Hepatic stellate cell (primary cell): ENCODE measurements around the gene PTPRN2.
"Not testable (repeated sequence)": the region's sequence is repeated elsewhere in the genome, so short reads cannot be mapped to it uniquely, and the experiment has no call there.

Source experiments
- DNase-seq: peaks from one replicate; pipeline ENCODE4 v3.0.0; 2011; ENCODE audit warnings: low spot score

Gene PTPRN2

GRCh38 chr7:158467562-158467961 lies 120.1 kb downstream of the PTPRN2 start:
- DNase-seq: no peak

- DNase-seq: no peak
Measured at GRCh38 chr7:158463317-158463716, 124.3 kb downstream of the PTPRN2 start.

GRCh38 chr7:158461824-158462223 lies 125.8 kb downstream of the PTPRN2 start:
- no peak for DNase-seq

- no peak for DNase-seq
Measured at GRCh38 chr7:158460665-158461064, 127.0 kb downstream of the PTPRN2 start.

GRCh38 chr7:158458716-158459282 lies 128.8 kb downstream of the PTPRN2 start:
- DNase-seq: no peak

- no peak for DNase-seq
Measured at GRCh38 chr7:158458096-158458495, 129.5 kb downstream of the PTPRN2 start.

- not testable (repeated sequence) for DNase-seq
Measured at GRCh38 chr7:158457586-158457985, 130.0 kb downstream of the PTPRN2 start.

- DNase-seq: no peak
Measured at GRCh38 chr7:158454631-158455030, 133.0 kb downstream of the PTPRN2 start.

GRCh38 chr7:158453663-158454062 lies 134.0 kb downstream of the PTPRN2 start:
- DNase-seq: no peak

GRCh38 chr7:158452331-158452730 lies 135.3 kb downstream of the PTPRN2 start:
- DNase-seq: no peak

GRCh38 chr7:158450476-158451124 lies 137.0 kb downstream of the PTPRN2 start:
- DNase-seq: no peak

GRCh38 chr7:158449942-158450341 lies 137.7 kb downstream of the PTPRN2 start:
- no peak for DNase-seq

- DNase-seq: no peak
Measured at GRCh38 chr7:158449266-158449665, 138.4 kb downstream of the PTPRN2 start.

GRCh38 chr7:158448430-158449100 lies 139.1 kb downstream of the PTPRN2 start:
- DNase-seq: no peak

- no peak for DNase-seq
Measured at GRCh38 chr7:158447506-158448171, 140.0 kb downstream of the PTPRN2 start.

GRCh38 chr7:158447151-158447505 lies 140.5 kb downstream of the PTPRN2 start:
- no peak for DNase-seq

- DNase-seq: no peak
Measured at GRCh38 chr7:158446706-158447105, 140.9 kb downstream of the PTPRN2 start.

- DNase-seq: no peak
Measured at GRCh38 chr7:158446281-158446680, 141.3 kb downstream of the PTPRN2 start.

GRCh38 chr7:158445421-158446175 lies 142.0 kb downstream of the PTPRN2 start:
- no peak for DNase-seq

GRCh38 chr7:158444501-158445420 lies 142.9 kb downstream of the PTPRN2 start:
- DNase-seq: no peak
